Measurements from ENCODE around the gene ZDHHC8. TPM values are rescaled to one million over a fixed set of nuclear protein-coding genes. Genes with fewer than 3 reads are reported as not detected.

ZDHHC8 gene
- total RNA-seq, 1 donor from 2014 or later: 64.9 TPM

GRCh38 chr22:20127318-20127868, 4.2 kb upstream of the ZDHHC8 start:
- intact Hi-C loops (cut with micrococcal nuclease): no loop called here

GRCh38 chr22:20127869-20128618, 3.6 kb upstream of the ZDHHC8 start:
- intact Hi-C loops (cut with micrococcal nuclease): no loop called here

- intact Hi-C loops (cut with micrococcal nuclease): no loop called here
These were observed 3.0 kb upstream of the ZDHHC8 start for GRCh38 chr22:20128619-20128901.

GRCh38 chr22:20128902-20129746, 2.5 kb upstream of the ZDHHC8 start:
- intact Hi-C loops (cut with micrococcal nuclease): loop anchor here (1.0 kb wide), 1 partner anchor 159 kb away; no protein-coding TSS in a partner anchor

GRCh38 chr22:20129747-20130014, 1.9 kb upstream of the ZDHHC8 start:
- intact Hi-C loops (cut with micrococcal nuclease): loop anchor here (1.0 kb wide), 1 partner anchor 159 kb away; no protein-coding TSS in a partner anchor

- intact Hi-C loops (cut with micrococcal nuclease): no loop called here
These were observed 1.3 kb upstream of the ZDHHC8 start for GRCh38 chr22:20130319-20130718.

- intact Hi-C loops (cut with micrococcal nuclease): no loop called here
These were observed 640 bp upstream of the ZDHHC8 start for GRCh38 chr22:20130731-20131596.

GRCh38 chr22:20131859-20132685, 468 bp downstream of the ZDHHC8 start:
- intact Hi-C loops (cut with micrococcal nuclease): no loop called here

- intact Hi-C loops (cut with micrococcal nuclease): no loop called here
These were observed 1.2 kb downstream of the ZDHHC8 start for GRCh38 chr22:20132686-20133246.

- intact Hi-C loops (cut with micrococcal nuclease): no loop called here
These were observed 2.4 kb downstream of the ZDHHC8 start for GRCh38 chr22:20133930-20134549.

GRCh38 chr22:20135265-20135664, 3.7 kb downstream of the ZDHHC8 start:
- intact Hi-C loops (cut with micrococcal nuclease): no loop called here

GRCh38 chr22:20135806-20136602, 4.4 kb downstream of the ZDHHC8 start:
- intact Hi-C loops (cut with micrococcal nuclease): no loop called here

- intact Hi-C loops (cut with micrococcal nuclease): no loop called here
These were observed 4.9 kb downstream of the ZDHHC8 start for GRCh38 chr22:20136603-20136873.

GRCh38 chr22:20137113-20137512, 5.5 kb downstream of the ZDHHC8 start:
- intact Hi-C loops (cut with micrococcal nuclease): no loop called here

- intact Hi-C loops (cut with micrococcal nuclease): no loop called here
These were observed 6.2 kb downstream of the ZDHHC8 start for GRCh38 chr22:20137671-20138416.

- intact Hi-C loops (cut with micrococcal nuclease): no loop called here
These were observed 6.8 kb downstream of the ZDHHC8 start for GRCh38 chr22:20138417-20138738.

- intact Hi-C loops (cut with micrococcal nuclease): no loop called here
These were observed 7.3 kb downstream of the ZDHHC8 start for GRCh38 chr22:20138868-20139267.

- intact Hi-C loops (cut with micrococcal nuclease): no loop called here
These were observed 7.9 kb downstream of the ZDHHC8 start for GRCh38 chr22:20139391-20140106.

Data from T-helper 2 cell treated with Interferon-gamma antibody and Interleukin-4, amounts not matched to agents 100 ng/mL and 5 ng/mL, for 36 hours (primary cell).